HG02981 (cell line): ENCODE data around the gene KLHL18.
"Not testable (repeated sequence)": the region's sequence is repeated elsewhere in the genome, so short reads cannot be mapped to it uniquely, and the experiment has no call there.

Experiments used
- ATAC-seq: cut with Tn5 transposase; IDR thresholded peaks from one replicate; pipeline ENCODE4 v1.9.1; 2021; ENCODE audit warnings: mild to moderate bottlenecking, moderate library complexity; ENCODE audit not compliant: unreplicated experiment

The KLHL18 gene

DNA sequence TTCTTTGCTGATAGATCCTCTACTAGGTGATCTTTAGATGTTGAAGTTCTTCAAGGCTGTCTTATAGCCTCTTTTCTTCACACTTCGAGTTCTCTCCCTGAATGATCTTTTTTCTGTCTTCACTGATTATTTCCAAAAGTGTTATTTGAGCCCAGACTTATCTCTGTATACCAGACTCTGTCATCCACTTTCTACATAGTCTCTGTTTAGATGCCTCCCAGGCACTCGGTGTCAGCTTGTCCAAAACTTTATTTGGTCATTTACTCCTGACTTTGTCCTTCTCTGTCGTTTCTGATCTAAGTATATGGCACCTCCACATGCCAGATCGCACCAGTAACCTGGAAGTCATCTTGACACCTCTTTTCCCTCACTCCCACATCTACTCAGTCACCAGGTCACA is 27.6 kb downstream of the KLHL18 start:
- no peak for ATAC-seq

DNA sequence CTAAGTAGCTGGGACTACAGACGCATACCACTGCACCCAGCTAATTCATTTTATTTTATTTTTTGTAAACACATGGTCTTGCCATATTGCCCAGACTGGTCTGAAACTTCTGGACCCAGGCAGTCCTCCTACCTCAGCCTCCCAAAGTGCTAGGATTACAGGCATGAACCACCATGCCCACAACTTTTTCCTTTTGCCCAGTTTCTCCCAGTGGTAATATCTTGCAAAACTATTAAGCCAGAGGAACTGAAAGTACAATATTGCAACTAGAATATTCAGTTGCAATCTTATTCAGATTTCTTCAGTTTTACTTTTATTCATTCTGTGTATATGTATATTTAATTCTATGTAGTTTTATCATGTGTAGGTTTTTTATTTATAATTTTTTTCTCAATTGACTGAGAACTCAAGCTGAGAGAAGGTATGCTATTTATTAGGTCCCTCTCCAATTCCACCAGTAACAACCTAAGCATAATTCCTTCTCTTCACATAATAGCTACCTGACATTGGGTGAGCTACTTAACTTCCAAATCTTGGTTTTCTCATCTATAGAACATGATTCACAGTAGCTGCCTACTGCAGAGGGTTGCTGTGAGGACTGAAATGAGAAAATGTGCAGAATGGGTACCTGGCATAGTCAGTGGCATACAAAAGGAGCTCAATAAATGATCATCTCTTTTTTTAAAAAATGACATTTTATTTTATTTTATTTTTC is 30.8 kb downstream of the KLHL18 start:
- no peak for ATAC-seq

DNA sequence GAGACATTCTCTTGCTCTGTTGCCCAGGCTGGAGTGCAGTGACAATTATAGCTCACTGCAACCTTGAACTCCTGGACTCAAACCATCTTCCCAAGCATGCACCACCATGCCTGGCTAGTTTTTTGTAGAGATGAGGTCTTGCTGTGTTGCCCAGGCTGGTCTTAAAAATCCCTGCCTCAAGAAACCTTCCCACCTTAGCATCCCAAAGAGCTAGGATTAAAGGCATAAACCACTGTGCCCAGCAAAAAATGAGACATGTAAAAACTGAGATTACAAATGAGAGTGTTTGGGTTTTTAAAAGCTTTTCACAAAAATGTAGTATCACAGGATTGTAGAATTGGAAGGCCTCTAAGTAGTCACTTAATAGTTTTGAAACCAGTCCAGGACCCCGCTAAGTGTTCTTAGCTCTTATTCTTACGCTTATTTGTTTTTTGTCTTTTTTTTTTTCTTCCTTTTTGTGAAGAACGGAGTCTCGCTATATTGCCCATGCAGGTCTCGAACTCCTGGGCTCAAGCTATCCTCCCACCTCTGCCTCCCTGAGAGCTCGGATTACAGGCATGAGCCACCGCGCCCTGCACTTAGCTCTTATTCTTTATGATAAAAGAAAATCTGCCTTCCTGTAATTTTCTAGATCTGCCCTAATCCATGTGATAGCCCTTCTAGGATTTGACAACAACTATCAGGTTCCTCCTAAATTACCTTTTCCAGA is 31.5 kb downstream of the KLHL18 start:
- ATAC-seq = no peak

DNA sequence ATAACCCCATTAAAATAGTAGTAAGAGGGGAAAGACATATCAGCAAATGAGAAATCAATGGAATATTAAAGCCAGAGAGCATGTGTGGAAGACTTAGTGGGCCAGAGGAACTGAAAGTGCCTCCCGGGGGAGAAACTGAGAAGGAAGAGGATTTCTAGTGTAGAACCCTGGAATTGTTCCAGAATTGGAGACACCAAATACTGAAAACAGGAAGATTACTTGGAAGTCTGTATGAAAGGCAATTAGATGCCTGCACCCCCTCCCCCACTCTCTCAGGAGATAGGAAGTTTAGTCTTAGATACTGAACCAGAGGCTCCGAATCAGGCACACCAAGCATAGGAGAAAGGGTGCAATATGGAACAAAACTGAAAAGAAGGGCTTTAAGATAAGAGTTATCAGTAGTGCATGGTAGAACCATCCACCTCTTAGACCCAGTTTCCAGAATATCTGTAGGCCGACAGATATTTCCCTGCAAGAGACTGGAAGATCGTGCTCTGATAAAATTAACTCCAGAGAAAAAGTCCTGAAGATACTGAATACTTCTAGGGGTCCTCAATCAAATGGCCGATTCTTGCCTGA is 32.4 kb downstream of the KLHL18 start:
- no peak for ATAC-seq

DNA sequence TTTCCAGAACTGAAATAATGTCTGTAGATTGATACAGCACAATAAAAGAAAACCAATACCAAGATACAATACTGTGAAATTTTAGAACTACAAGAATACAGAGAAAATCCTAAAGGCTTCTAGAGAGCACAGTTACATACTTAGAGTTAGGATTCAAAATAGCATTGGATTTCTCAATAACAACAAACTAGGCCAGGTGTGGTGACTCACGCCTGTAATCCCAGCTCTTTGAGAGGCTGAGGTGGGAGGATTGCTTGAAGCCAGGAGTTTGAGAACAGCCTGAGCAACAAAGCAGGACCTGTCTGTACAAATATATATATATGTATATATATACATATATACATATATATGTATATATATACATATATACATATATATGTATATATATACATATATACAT is 33.4 kb downstream of the KLHL18 start:
- not testable (repeated sequence) for ATAC-seq

DNA sequence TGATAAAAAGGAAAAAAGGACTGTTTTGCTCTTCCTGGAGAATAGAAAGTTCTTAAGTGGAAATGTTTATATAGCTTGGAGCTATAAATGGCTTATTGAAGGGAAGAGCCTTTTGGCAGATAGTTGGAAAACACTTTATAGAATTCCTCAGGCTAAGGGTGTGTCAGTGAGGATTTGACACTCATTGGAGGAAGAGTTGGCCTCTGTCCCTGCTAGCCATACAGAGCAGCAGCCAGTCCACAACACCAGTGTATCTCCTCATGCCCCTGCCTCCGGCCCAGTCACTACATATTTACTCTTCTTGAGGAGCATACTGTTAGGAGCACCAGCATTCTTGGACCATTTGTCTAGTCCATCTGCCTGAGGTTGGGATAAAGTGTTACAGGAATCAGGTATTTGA is 36.2 kb downstream of the KLHL18 start:
- no peak for ATAC-seq

DNA sequence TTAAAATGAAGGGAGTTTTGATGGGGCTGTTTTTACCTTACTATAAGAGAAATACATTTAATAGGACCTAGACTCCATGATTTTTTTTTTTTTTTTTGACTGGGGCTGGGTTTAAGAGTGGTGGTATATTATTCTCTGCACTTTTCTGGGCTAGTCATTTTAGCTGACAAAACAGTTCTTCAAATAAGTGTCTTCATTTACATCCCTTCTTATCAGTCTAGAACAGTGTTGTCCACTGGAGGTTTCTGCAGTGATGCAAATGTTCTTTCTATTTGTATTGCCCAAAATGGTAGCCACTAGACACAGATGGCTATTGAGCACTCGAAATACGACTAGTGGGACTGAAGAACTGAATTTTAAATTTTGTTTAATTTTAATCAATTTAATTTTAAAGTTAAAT is 37.2 kb downstream of the KLHL18 start:
- ATAC-seq = no peak

DNA sequence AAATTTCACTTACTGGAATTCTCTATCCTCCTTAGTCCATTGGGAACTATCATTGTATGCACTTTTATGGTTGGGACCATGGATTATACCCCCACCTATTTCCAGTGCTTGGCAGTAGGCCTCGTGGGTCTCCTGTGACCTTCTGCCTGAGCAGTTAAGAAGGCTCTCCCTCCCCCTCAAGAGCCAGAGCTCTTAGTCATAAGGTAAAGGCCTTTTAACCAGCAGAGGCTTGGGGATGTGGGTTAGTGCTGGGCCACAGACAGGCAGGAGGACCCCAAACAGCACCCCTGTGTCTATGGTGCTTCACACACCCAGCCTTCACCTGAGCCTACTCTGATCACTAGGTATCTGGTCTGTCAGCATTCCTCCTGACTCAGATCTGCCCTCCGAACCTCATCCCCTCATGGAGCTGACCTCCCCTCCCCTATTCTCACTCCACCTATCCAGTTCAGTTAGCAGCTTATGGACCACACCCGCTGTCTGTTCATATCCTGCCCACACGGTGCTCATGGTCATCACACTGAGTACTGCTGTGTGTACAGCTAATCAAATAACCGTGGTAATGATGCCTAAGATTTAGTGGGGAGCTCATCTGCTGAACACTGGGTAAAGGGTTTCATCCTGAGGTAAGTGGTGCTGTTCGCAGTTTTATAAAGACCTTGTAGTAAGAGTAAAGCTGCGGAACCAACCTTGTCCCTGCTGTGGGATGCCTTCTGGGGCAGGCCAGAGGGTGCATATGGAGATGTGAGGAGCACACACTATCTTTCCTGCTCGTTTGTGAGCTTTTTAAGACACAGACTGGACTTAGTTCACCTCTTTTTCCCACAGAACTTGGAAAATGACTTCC is 40.9 kb downstream of the KLHL18 start:
- no peak for ATAC-seq

DNA sequence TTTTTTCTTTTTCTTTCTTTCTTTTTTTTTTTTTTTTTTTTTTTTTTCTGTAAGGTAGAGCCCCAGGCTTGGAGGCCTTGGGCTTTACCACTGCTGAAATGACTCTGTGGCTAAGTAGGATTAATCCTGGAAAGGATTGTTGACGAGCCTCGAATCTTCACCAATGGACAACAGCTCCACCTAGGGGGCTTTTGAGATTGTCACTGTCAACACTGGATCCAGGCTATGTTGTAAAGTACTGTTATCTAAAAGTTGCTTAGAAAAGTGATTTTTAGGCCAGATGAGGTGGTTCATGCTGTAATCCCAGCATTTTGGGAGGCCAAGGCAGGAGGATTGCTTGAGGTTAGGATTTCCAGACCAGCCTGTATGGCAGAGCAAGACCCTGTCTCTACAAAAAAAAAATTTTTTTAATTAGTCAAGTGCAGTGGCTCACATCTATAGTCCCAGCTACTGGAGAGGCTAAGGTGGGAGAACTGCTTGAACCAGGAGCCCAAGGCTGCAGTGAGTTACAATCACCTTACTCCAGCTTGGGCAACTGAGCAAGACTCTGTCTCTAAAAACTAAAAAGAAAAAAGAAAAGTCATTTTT is 41.6 kb downstream of the KLHL18 start:
- no peak for ATAC-seq

DNA sequence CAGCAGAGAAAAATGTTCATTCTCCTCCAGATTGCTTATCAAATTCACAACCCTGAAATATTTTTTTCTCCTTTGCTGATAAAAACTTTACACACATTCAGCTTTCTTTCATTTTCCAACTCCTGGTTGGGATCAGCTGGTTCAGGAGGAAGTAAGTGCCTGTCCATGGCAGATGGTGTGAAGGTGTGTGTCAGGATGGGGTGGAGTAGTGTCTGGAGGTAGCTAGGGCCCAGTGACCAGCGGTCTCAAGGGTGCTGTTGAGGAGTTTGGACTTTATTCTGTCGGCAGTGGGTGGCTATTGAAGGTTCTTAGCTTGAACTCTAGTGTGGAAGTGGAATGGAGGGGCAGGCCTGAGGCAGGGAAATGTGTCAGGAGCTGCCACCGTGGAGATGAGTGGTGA is 51.2 kb downstream of the KLHL18 start:
- ATAC-seq = no peak

DNA sequence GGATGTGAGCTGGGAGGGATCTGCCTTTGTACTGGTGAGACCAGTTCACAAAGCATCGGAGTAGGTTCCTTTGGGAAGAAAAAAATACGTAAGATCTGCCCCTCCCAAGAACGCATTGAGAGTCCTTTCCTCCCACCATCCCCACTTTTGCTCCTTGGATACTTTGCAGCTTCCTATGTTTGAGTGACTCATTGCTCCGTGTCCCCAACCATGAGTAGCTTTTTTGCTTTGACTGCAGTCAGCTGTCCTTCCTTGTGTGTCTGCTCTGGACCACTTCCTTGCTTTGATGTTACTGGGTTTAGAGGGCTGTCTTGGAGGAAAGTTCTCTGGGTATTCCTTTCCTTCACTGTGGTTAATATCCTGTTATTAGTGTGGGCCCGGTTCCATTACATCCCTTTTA is 54.9 kb downstream of the KLHL18 start:
- ATAC-seq = no peak

DNA sequence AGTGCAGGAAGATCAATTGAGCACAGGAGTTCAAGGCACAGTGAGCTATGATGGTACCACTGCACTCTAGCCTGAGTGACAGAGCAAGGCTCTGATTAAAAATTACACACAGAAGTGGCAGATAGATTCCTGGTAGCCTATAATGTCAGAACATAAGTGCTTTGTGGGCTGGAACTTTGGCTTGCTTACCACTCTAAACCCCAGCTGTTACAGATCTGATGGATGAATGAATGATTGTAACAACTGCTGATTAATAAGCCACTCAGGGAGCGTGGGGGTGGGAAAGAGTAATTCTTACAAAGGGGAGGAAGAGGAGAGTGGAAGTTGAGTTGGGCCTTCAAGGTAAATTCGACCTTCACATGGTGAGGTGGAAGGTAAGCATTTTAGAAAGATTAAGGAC is 57.2 kb downstream of the KLHL18 start:
- no peak for ATAC-seq

DNA sequence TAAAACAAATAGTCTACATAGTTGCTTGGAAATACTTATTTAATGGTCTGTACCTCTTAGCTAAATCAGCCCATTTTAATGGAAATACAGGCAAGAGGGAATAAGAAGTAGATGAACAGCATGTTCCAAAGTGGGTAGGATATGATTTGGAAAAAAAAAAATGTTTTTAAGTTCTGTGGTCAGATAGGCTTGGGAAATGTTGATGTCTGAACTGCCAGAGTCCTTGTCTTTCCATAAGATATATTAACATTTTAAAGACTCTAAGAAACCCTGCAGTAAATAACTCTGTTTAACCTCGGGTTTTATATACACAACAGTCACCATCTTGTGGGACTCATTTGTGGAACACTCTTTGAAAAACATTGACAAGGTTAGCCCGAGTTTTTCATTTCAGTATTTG is 58.1 kb downstream of the KLHL18 start:
- no peak for ATAC-seq

DNA sequence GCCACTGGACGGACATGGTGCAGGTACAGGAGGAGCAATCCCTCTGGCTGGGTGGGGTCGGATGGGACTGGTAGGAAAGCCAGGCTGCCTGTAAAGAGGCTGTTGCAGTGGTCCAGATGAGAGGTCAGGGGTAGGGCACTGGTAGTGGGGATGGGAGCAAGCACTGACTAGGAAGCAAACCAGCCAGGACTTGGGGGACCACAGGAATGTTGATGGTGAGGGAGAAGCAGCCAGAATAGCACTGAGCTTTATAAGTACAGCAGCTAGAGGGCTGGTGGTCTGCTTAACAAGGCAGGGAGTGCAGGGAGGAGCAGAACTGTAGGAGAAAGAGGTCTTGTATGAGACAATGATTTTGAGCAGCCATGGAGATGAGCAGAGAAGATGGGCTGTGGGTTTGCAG is 59.4 kb downstream of the KLHL18 start:
- no peak for ATAC-seq

DNA sequence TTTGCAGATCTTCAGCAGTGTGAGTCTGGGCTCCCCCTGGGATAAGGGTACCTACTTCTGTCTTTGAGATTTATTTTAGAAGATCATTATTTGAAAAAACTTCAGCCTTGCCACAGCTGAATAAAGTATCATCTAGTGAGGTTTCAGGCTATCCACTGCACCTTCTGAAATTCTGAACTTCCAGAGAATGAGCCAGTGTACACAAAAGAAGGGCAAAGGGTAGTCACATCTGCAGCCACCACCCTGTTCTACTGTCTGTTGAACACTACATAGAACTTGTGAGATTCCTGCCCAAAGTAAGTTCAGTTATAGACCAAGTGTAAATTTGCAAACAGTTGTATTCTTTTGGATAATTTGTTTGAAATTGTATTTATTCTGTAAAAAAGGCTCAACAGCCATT is 60.1 kb downstream of the KLHL18 start:
- no peak for ATAC-seq

DNA sequence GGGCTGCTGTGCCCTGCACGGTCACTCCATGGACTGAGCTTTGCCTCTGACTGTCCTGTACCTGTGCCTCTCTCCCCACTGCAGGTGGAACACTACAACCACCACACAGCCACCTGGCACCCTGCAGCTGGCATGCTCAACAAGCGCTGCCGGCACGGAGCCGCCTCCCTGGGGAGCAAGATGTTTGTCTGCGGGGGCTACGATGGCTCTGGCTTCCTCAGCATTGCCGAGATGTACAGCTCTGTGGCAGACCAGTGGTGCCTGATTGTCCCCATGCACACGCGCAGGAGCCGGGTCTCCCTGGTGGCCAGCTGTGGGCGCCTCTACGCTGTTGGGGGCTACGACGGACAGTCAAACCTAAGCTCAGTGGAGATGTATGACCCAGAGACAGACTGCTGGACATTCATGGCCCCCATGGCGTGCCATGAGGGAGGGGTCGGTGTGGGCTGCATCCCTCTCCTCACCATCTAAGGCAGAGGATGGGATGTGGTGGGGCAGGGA is 60.8 kb downstream of the KLHL18 start:
- ATAC-seq = no peak

DNA sequence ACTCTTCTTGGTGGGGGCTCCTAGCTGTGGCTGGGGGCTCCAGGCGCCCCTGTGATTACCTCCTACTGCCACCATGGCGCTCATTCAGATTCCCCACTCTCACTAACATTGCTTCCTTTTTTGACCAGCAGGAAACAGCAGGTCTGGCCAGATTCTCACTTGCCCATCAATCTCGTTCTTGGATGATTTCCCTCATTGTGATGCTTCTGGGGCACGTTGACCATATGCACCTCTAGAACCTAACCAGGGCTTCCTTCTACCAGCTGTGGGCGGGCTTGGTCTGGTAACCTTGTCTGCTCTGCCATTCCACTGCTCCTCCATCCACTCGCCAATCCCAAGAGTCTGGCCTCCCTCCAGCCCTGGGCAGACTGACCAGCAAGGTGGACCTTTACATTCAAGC is 62.2 kb downstream of the KLHL18 start:
- ATAC-seq = no peak

DNA sequence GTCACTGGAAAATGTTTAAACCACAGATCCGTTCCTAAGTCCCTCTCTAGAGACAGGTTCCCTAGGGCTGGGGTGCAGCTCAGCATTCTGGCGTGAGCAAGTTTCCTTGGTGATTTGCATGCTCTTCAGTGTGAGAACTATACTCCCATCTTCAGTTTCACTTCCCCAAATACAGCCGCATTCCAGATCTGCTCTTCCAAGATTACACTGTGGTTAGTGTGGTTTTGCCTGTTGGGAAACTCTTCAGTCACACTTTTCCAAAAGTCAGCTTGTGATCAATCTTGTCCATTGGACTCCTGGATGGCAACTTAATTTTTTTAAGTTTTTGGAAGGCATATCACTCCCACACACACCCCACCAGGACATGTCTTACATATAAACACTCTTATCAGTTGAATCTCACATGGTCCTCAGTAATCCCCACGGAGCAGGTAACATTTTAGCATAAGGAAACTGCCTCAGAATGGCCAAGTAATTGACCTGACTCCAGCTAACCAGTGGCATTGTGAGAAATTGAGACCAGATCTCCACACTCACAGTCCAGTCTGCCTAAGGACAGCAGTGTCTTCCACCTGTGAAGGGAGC is 64.6 kb downstream of the KLHL18 start:
- peak; percentile 63 for ATAC-seq

DNA sequence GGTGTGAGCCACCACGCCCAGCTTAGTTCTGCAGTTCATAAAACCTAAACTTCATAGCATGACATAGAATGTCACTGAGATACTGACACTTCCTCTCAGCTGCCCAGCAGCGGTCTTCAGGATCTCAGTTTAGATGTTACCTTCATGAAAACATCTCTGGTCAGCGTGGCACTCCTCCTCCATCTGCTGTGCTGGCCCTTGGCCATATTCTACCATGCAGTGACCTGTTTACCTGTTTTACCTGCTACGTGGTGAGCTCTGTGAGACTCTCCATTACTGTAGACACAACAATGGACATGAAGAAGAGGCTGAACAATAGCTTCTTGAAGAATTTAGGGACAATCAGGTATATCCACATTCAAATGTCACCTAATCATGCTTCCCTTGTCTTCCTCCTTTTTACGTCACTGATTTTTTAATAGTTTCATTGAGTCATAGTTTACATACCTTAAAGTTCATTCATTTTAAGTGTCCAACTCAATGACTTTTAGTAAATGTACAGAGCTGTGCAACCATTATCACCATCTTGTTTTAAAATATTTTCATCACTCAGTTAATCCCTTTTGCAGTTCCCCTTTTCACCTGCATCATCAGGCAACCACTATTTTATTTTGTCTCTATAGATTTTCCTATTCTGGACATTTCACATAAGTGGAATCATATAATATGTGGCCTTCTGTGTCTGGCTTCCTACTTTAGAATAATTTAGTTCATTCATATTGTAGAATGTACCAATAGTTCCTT is 65.8 kb downstream of the KLHL18 start:
- no peak for ATAC-seq

DNA sequence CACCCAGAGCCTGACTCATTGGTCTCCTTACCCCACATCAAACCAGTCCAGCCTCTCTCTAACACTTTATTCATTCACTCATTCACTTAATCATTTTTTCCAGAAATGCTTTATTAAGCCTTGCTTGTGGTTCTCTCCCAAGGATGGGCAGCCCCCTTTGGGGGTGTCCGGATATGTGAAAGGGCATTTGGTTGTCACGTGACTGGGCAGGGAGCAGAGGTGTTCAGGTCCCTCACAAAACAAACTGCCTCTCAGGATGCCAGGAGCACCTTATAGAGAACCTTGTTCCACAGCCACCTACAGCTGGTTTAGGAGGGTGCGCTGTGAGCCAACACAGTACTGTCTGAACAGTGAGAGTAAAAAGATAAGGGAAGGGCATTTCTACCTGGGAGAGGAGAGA is 72.3 kb downstream of the KLHL18 start:
- ATAC-seq = no peak
